COLO668 (cell line): ENCODE results near the gene SAMD11.

Experiments
- DNase-seq: peaks from one replicate; lab custom pipeline; 2025; ENCODE audit not compliant: unreplicated experiment; lab: John Stamatoyannopoulos, UW

Gene SAMD11

DNA sequence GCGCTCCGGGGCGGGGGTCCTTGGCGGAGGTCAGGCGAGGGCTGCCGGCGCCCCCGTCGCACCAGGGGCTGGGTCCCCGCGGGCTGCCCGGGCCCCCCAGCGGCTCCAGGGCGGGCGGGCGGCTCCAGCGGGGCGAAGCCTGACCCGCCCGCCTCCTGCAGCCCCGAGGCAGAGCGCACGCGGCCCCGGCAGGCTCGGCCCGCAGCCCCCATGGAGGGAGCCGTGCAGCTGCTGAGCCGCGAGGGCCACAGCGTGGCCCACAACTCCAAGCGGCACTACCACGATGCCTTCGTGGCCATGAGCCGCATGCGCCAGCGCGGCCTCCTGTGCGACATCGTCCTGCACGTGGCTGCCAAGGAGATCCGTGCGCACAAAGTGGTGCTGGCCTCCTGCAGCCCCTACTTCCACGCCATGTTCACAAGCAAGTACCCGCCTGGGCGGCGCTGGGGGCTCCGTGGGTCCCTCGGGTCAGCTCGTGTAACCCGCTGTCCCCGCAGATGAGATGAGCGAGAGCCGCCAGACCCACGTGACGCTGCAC, 37.5 kb downstream of the SAMD11 start:
- peak; percentile 37 for DNase-seq

DNA sequence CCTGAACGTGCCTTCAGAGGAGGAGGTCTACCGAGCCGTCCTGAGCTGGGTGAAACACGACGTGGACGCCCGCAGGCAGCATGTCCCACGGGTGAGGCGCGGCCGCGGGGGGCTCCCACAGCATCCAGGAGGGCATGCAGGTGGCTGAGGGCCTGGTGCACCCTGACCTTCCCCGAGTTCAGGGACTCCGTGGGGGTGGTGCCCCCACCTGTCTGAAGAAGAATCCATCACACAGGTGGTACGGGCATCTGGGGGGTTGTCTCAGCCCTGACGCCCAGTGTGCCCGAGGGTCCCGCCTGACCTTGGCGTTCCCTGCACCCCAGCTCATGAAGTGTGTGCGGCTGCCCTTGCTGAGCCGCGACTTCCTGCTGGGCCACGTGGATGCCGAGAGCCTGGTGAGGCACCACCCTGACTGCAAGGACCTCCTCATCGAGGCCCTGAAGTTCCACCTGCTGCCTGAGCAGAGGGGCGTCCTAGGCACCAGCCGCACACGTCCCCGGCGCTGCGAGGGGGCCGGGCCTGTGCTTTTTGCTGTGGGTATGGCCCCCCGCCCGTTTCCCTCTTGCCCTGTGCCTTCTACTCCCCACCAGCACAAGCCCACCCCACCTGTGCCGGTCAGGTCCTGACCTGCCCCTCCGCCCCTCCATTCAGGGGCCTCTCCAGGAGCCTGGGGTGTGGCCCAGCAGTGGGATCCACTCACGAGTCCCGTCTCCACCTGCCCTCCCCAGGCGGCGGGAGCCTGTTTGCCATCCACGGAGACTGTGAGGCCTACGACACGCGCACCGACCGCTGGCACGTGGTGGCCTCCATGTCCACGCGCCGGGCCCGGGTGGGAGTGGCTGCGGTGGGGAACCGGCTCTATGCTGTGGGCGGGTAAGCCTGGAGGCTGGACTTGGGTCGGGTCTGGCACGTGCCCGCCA, 38.9 kb downstream of the SAMD11 start:
- no peak for DNase-seq

DNA sequence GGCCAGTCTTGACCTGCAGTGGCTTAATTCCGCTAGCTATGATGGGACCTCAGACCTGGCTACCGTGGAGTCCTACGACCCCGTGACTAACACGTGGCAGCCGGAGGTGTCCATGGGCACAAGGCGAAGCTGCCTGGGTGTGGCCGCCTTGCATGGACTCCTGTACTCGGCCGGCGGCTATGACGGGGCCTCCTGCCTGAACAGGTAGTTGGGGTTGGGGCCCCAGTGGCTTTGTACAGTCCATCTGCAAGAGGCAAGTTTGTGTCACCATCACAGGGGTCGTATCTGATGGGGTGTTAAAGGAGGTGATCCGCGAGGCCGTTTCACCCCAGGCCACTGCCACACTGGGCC, 39.6 kb downstream of the SAMD11 start:
- no peak for DNase-seq

DNA sequence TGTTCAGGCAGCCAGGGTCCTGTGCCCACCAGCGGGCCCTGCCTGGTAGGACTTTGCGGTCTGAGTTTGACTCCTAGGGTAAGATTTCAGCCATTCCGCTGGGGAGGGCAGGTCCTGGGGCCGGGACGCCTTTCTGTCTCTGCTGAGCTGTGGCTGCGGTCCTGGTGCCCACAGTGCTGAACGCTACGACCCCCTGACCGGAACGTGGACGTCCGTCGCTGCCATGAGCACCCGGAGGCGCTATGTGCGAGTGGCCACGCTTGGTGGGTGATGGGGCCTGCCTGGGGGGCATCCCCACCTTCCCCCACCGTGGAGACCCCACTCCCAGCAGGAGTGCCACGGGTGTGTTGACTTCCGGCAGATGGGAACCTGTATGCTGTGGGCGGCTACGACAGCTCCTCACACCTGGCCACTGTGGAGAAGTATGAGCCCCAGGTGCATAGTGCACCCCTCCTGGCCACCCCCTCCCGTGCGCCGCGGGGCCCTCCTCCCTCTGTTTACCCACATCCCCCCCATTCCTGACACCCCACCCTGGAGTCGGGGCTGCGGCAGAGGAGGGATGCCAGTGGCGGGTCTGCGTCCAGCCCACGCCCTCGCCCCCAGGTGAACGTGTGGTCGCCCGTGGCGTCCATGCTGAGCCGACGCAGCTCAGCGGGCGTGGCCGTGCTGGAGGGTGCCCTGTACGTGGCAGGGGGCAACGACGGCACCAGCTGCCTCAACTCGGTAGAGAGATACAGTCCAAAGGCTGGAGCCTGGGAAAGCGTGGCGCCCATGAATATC, 40.2 kb downstream of the SAMD11 start:
- no peak for DNase-seq

DNA sequence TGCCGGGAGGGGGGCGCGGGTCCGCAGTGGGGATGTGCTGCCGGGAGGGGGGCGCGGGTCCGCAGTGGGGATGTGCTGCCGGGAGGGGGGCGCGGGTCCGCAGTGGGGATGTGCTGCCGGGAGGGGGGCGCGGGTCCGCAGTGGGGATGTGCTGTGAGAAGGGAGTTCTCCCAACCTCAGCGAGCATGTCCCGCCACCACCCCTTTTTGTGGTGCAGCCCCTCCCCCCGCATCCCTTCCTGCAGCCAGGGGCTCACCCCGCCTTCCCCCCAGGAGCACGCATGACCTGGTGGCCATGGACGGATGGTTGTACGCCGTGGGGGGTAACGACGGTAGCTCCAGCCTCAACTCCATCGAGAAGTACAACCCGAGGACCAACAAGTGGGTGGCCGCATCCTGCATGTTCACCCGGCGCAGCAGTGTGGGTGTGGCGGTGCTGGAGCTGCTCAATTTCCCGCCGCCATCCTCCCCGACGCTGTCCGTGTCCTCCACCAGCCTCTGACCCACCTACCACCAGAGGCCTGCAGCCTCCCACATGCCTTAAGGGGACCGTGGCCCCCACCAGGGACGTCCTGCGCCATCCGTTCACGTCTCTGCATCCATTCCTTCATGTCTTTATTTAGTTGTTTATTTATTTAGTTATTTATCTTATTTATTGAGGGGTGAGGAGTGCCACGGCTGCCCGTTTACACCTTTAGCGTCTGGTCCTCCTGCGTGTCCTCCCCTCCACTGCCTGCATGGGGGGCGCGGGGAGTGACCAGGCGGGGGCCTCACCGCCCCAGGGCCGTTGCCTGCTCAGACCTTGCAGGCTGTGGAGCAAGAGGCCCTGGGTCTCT, 41.2 kb downstream of the SAMD11 start:
- no peak for DNase-seq

GRCh38 chr1:965526-966134, 41.9 kb downstream of the SAMD11 start:
- DNase-seq, result no peak

GRCh38 chr1:966135-966703, 42.5 kb downstream of the SAMD11 start, which contains the start of gene PLEKHN1:
PLEKHN1 (plus strand) TSS chr1:966482; CDS start chr1:966532, 50 bp downstream.
- no peak for DNase-seq

- DNase-seq, result peak; percentile 71
Observed at GRCh38 chr1:966704-967300, 43.1 kb downstream of the SAMD11 start.

GRCh38 chr1:967466-968343, 44.0 kb downstream of the SAMD11 start:
- no peak for DNase-seq

- no peak for DNase-seq
Observed at GRCh38 chr1:969260-969855, 45.6 kb downstream of the SAMD11 start.

DNA sequence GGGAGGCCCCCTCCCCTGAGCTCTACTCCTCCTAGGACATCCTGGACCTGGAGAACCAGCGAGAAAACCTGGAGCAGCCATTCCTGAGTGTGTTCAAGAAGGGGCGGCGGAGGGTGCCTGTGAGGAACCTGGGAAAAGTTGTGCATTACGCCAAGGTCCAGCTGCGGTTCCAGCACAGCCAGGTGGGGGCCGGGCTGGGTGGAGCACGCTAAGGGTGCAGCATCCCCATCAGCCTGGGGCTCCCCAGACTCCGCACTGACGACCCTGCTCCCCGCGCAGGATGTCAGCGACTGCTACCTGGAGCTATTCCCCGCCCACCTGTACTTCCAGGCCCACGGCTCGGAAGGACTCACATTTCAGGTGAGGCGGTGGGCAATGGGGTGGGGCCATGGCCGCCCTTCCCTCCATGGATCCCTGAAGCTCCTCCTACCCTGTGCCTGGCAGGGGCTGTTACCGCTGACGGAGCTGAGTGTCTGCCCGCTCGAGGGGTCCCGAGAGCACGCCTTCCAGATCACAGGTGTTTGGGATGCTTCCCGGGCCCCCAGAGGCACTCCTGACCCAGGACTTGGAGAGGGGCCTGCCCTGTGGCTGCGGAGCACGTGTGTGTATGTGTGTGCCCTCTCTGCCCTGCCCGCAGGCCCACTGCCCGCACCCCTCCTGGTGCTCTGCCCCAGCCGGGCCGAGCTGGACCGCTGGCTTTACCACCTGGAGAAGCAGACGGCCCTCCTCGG, 46.7 kb downstream of the SAMD11 start:
- no peak for DNase-seq

GRCh38 chr1:970973-971730, 47.4 kb downstream of the SAMD11 start:
- no peak for DNase-seq

- DNase-seq, result no peak
Observed at GRCh38 chr1:971751-972506, 48.2 kb downstream of the SAMD11 start.

DNA sequence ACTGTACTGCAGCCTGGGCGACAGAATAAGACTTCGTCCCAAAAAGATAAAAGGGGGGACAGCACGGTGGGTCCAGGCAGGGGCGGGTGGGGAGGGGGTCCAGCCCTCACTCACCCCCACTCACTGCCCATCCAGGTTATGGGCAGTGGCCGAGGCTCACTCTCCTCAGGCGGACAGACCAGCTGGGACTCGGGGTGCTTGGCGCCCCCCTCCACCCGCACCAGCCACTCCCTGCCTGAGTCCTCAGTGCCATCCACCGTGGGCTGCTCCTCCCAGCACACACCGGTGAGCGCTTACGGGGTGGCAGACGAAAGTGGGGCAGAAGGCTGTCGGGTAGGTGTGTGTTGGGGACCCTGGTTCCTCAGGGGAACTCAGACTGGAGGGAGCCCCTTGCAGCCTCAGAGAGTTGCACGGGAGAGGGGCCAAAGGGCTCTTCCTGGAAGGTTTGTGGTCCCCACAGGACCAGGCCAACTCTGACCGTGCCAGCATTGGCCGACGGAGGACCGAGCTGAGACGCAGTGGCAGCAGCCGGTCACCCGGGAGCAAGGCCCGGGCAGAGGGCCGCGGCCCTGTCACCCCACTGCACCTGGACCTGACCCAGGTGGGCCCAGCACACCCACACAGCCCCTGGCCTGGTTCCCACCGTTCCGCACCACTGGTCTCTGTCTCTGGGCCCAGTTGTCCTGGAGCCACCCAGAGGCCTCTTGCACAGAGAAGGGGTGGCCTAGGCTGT, 49.2 kb downstream of the SAMD11 start:
- no peak for DNase-seq

DNA sequence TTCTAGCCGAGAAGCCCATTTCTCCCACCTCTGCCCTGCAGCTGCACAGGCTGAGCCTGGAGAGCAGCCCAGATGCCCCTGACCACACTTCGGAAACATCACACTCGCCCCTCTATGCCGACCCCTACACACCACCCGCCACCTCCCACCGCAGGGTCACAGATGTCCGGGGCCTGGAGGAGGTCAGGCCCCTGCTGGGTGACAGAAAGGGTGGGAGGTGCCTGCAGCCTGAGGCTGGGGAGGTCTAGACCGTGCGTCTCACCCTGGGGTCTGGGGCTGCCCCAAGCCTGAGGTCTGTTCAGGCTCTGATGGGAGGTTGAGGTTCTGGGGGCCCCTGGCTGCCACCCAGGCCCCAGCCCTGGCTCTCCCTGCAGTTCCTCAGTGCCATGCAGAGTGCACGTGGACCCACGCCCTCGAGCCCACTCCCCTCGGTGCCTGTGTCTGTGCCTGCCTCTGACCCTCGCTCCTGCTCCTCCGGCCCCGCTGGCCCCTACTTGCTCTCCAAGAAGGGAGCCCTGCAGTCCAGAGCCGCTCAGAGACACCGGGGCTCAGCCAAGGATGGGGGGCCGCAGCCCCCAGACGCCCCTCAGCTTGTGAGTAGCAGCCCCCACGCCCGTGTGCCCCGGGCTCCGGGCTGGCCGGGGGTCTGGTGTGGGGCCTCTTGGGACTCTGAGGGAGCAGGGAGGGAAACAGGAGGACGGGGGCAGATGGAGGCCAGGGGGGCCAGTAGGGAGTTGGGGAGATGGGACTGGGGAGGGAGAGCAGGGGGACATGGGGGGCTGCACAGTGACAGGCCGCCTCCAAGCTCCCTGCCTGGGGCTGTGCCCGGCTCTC, 50.0 kb downstream of the SAMD11 start:
- no peak for DNase-seq
